HEK293 (cell line): Measurements from ENCODE around the gene SLC16A10.

ENCODE experiments used
- CTCF ChIA-PET: fragments of 350-600 bp; formaldehyde crosslinking; extraction: SDS; loops from one replicate; lab custom pipeline; 2021; ENCODE audit warnings: antibody characterized with exemption; lab: Yijun Ruan, JAX
- POLR2A ChIA-PET: fragments of 300-600 bp; formaldehyde crosslinking; extraction: SDS; loops from one replicate; lab custom pipeline; 2020; ENCODE audit warnings: antibody characterized with exemption, inconsistent platforms; lab: Yijun Ruan, JAX
- H3K27ac ChIP-seq: fragments of 200-500 bp; sonication (Bioruptor generic); 2 replicates; pipeline ENCODE4 v1.5.1; 2014; ENCODE audit warnings: low read depth, low read length, control low read depth, inconsistent platforms; ENCODE audit errors: extremely low read depth
- H3K36me3 ChIP-seq, 2 experiments: fragments of 200-500 bp in 1 of 2; sonication (Bioruptor generic) in 1 of 2; 1 replicate in 1 of 2; 2 replicates in 1 of 2; pipeline ENCODE4 v1.5.1; 2014 to 2017; ENCODE audit warnings: inconsistent platforms in 2 of 2, low read length in 2 of 2; ENCODE audit not compliant: control insufficient read depth in 2 of 2, insufficient read depth in 1 of 2
- H3K4me1 ChIP-seq: fragments of 200-500 bp; sonication (Bioruptor generic); 2 replicates; pipeline ENCODE4 v1.5.1; 2014; ENCODE audit warnings: mild to moderate bottlenecking, low read length, inconsistent platforms; ENCODE audit not compliant: control insufficient read depth, insufficient read depth
- H3K4me3 ChIP-seq: 2 replicates; pipeline ENCODE4 v1.5.1; 2011; ENCODE audit warnings: low read depth, mild to moderate bottlenecking, control low read depth, low read length, moderate library complexity
- H3K9me3 ChIP-seq: fragments of 200-500 bp; sonication (Bioruptor generic); 2 replicates; pipeline ENCODE4 v1.5.1; 2014; ENCODE audit warnings: low read depth, low read length, inconsistent platforms; ENCODE audit not compliant: control insufficient read depth, insufficient read depth
- AEBP2 ChIP-seq: fragments of 450-650 bp; formaldehyde crosslinking; IDR thresholded peaks from 2 replicates; pipeline ENCODE4 v1.5.1; 2016; ENCODE audit warnings: missing biosample characterization, missing genetic modification characterization, borderline replicate concordance
- BCL11A ChIP-seq: fragments of 450-650 bp; formaldehyde crosslinking; IDR thresholded peaks from 2 replicates; pipeline ENCODE4 v1.5.1; 2016; ENCODE audit warnings: low read depth, missing biosample characterization, missing genetic modification characterization
- GFI1B ChIP-seq: fragments of 450-650 bp; formaldehyde crosslinking; IDR thresholded peaks from 2 replicates; pipeline ENCODE4 v1.5.1; 2016; ENCODE audit warnings: missing biosample characterization, missing genetic modification characterization
- HOXA7 ChIP-seq: sonication (generic); formaldehyde crosslinking; IDR thresholded peaks from 2 replicates; pipeline ENCODE4 v1.8.1; 2022; ENCODE audit warnings: missing genetic modification reagents, borderline replicate concordance
- HOXD13 ChIP-seq: sonication (generic); formaldehyde crosslinking; IDR thresholded peaks from 2 replicates; pipeline ENCODE4 v1.8.0; 2022; ENCODE audit warnings: missing genetic modification reagents, borderline replicate concordance
- REPIN1 ChIP-seq: fragments of 450-650 bp; formaldehyde crosslinking; IDR thresholded peaks from 2 replicates; pipeline ENCODE4 v1.5.1; 2017; ENCODE audit warnings: missing biosample characterization, missing genetic modification characterization, low read depth
- SCRT1 ChIP-seq: fragments of 450-650 bp; formaldehyde crosslinking; IDR thresholded peaks from 2 replicates; pipeline ENCODE4 v1.5.1; 2016; ENCODE audit warnings: missing biosample characterization, missing genetic modification characterization, borderline replicate concordance
- SETDB1 ChIP-seq: IDR thresholded peaks from one replicate; pipeline ENCODE4 v1.6.1; 2017; ENCODE audit warnings: mild to moderate bottlenecking, low read length, moderate library complexity, mixed read lengths; ENCODE audit not compliant: insufficient read length
- ZBTB49 ChIP-seq: fragments of 450-650 bp; formaldehyde crosslinking; IDR thresholded peaks from 2 replicates; pipeline ENCODE4 v1.5.1; 2016; ENCODE audit warnings: missing biosample characterization, missing genetic modification characterization, low read depth
- ZFP41 ChIP-seq: fragments of 450-650 bp; formaldehyde crosslinking; IDR thresholded peaks from 2 replicates; pipeline ENCODE4 v1.5.1; 2016; ENCODE audit warnings: missing biosample characterization, missing genetic modification characterization, borderline replicate concordance
- ZNF112 ChIP-seq: fragments of 450-650 bp; formaldehyde crosslinking; IDR thresholded peaks from 2 replicates; pipeline ENCODE4 v1.5.0; 2017; ENCODE audit warnings: missing biosample characterization, missing genetic modification characterization
- ZNF114 ChIP-seq: fragments of 450-650 bp; formaldehyde crosslinking; IDR thresholded peaks from 2 replicates; pipeline ENCODE4 v1.5.0; 2017; ENCODE audit warnings: missing biosample characterization, missing genetic modification characterization
- ZNF138 ChIP-seq: fragments of 450-650 bp; formaldehyde crosslinking; IDR thresholded peaks from 2 replicates; pipeline ENCODE4 v1.5.1; 2016; ENCODE audit warnings: missing biosample characterization, missing genetic modification characterization, borderline replicate concordance
- ZNF169 ChIP-seq: fragments of 450-650 bp; formaldehyde crosslinking; IDR thresholded peaks from 2 replicates; pipeline ENCODE4 v1.5.1; 2016; ENCODE audit warnings: missing biosample characterization, missing genetic modification characterization
- ZNF174 ChIP-seq: fragments of 450-650 bp; formaldehyde crosslinking; IDR thresholded peaks from 2 replicates; pipeline ENCODE4 v1.5.0; 2017; ENCODE audit warnings: missing biosample characterization, mild to moderate bottlenecking, missing genetic modification characterization
- ZNF175 ChIP-seq: fragments of 450-650 bp; formaldehyde crosslinking; IDR thresholded peaks from 2 replicates; pipeline ENCODE4 v1.5.1; 2016; ENCODE audit warnings: missing biosample characterization, missing genetic modification characterization
- ZNF214 ChIP-seq: fragments of 450-650 bp; formaldehyde crosslinking; IDR thresholded peaks from 2 replicates; pipeline ENCODE4 v1.5.1; 2017; ENCODE audit warnings: missing biosample characterization, mild to moderate bottlenecking, missing genetic modification characterization, borderline replicate concordance
- ZNF239 ChIP-seq: fragments of 450-650 bp; formaldehyde crosslinking; IDR thresholded peaks from 2 replicates; pipeline ENCODE4 v1.5.1; 2016; ENCODE audit warnings: missing biosample characterization, missing genetic modification characterization
- ZNF26 ChIP-seq: fragments of 450-650 bp; formaldehyde crosslinking; IDR thresholded peaks from 2 replicates; pipeline ENCODE4 v1.5.1; 2016; ENCODE audit warnings: missing biosample characterization, missing genetic modification characterization
- ZNF335 ChIP-seq: fragments of 450-650 bp; formaldehyde crosslinking; conservative IDR thresholded peaks from 2 replicates; pipeline ENCODE4 v1.5.1; 2016; ENCODE audit warnings: missing biosample characterization, missing genetic modification characterization
- ZNF501 ChIP-seq: fragments of 450-650 bp; formaldehyde crosslinking; IDR thresholded peaks from 2 replicates; pipeline ENCODE4 v1.5.1; 2016; ENCODE audit warnings: missing biosample characterization, missing genetic modification characterization
- ZNF510 ChIP-seq: fragments of 450-650 bp; formaldehyde crosslinking; IDR thresholded peaks from 2 replicates; pipeline ENCODE4 v1.5.1; 2018; ENCODE audit warnings: mild to moderate bottlenecking, missing genetic modification characterization, missing biosample characterization; ENCODE audit not compliant: insufficient replicate concordance
- ZNF529 ChIP-seq: fragments of 450-650 bp; formaldehyde crosslinking; IDR thresholded peaks from 2 replicates; pipeline ENCODE4 v1.5.1; 2017; ENCODE audit warnings: missing genetic modification characterization, missing biosample characterization; ENCODE audit not compliant: insufficient replicate concordance
- ZNF660 ChIP-seq: fragments of 450-650 bp; IDR thresholded peaks from 2 replicates; pipeline ENCODE4 v1.5.1; 2018; ENCODE audit warnings: missing biosample characterization, mild to moderate bottlenecking, missing genetic modification characterization
- ZNF768 ChIP-seq: fragments of 450-650 bp; formaldehyde crosslinking; IDR thresholded peaks from 2 replicates; pipeline ENCODE4 v1.5.1; 2018; ENCODE audit warnings: missing biosample characterization, mild to moderate bottlenecking, missing genetic modification characterization
- ZSCAN16 ChIP-seq: fragments of 450-650 bp; formaldehyde crosslinking; IDR thresholded peaks from 2 replicates; pipeline ENCODE4 v1.5.1; 2016; ENCODE audit warnings: missing biosample characterization, missing genetic modification characterization

Gene SLC16A10

GRCh38 chr6:111199935-111200334 lies 112.6 kb downstream of the SLC16A10 start:
- H3K36me3 ChIP-seq: no peaks in the 10 kb centered on the region
- POLR2A ChIA-PET: no interaction called here
- TF ChIP-seq BCL11A (no peak), ZNF169 (tag by site-specific recombination) (no peak)
- H3K4me1 ChIP-seq: peaks cover 8% of the 10 kb centered on the region; the same call in 1 of the 2 replicates
- H3K4me3 ChIP-seq: no peak overlapping the region
- CTCF ChIA-PET: interaction anchor here (0.6 to 2.1 kb wide), 5 partner anchors 10 to 399 kb away, joined by 3 to 11 read pairs (median 4); no protein-coding TSS in a partner anchor
- no peaks in the 10 kb centered on the region for H3K9me3 ChIP-seq
- no peak overlapping the region for H3K27ac ChIP-seq

GRCh38 chr6:111200350-111201243 lies 113.3 kb downstream of the SLC16A10 start:
- CTCF ChIA-PET: interaction anchor here (0.6 to 2.1 kb wide), 5 partner anchors 9 to 398 kb away, joined by 3 to 11 read pairs (median 4); no protein-coding TSS in a partner anchor

GRCh38 chr6:111201244-111201554 lies 113.9 kb downstream of the SLC16A10 start:
- CTCF ChIA-PET: interaction anchor here (1.5 to 2.1 kb wide), 2 partner anchors 9 to 144 kb away, joined by 4 to 7 read pairs; no protein-coding TSS in a partner anchor
- TF ChIP-seq ZBTB49: no peak
- TF ChIP-seq ZNF175 (tag by site-specific recombination): no peak
- no peak for TF ChIP-seq ZNF26 (tag by site-specific recombination)
- TF ChIP-seq SETDB1: no peak
- TF ChIP-seq ZNF510: no peak
- TF ChIP-seq HOXD13: no peak
- TF ChIP-seq ZNF239 (tag by site-specific recombination): no peak
- TF ChIP-seq ZNF660 (tag by site-specific recombination): no peak
- TF ChIP-seq ZNF214 (tag by site-specific recombination): no peak
- TF ChIP-seq ZNF112: no peak
- no peak for TF ChIP-seq ZNF174 (tag by site-specific recombination)
- TF ChIP-seq ZNF768 (tag by site-specific recombination): no peak
- no peak for TF ChIP-seq ZNF114 (tag by site-specific recombination)
- TF ChIP-seq REPIN1 (tag by site-specific recombination): no peak
- no peak for TF ChIP-seq ZNF501 (tag by site-specific recombination)
- no peak for TF ChIP-seq SCRT1 (tag by site-specific recombination)
- Histone ChIP-seq H3K4me3 (no peak overlapping the region), H3K4me1 (peaks cover 8% of the 10 kb centered on the region; the same call in 1 of the 2 replicates), H3K27ac (no peak overlapping the region), H3K9me3 (no peaks in the 10 kb centered on the region), H3K36me3 (no peaks in the 10 kb centered on the region)
- POLR2A ChIA-PET: no interaction called here

More at GRCh38 chr6:111200350-111201243, 113.3 kb downstream of the SLC16A10 start:
- POLR2A ChIA-PET: no interaction called here
- Histone ChIP-seq H3K36me3 (no peaks in the 10 kb centered on the region), H3K27ac (no peak overlapping the region), H3K9me3 (no peaks in the 10 kb centered on the region), H3K4me3 (no peak overlapping the region), H3K4me1 (peaks cover 8% of the 10 kb centered on the region; the same call in 1 of the 2 replicates)
- no peak for TF ChIP-seq ZNF114 (tag by site-specific recombination)
- TF ChIP-seq HOXA7 (CRISPR knock-in tag): no peak
- no peak for TF ChIP-seq GFI1B (tag by site-specific recombination)
- no peak for TF ChIP-seq ZFP41 (tag by site-specific recombination)
- no peak for TF ChIP-seq AEBP2 (tag by site-specific recombination)
- TF ChIP-seq ZNF335 (tag by site-specific recombination): no peak
- no peak for TF ChIP-seq ZSCAN16
- TF ChIP-seq ZNF768 (tag by site-specific recombination): no peak
- TF ChIP-seq ZNF529 (tag by site-specific recombination): no peak
- no peak for TF ChIP-seq ZNF138
